GM18870 (cell line): ENCODE data around the gene METRN.

Source experiments
- ATAC-seq: cut with Tn5 transposase; IDR thresholded peaks from one replicate; pipeline ENCODE4 v1.9.1; 2021; ENCODE audit warnings: moderate library complexity; ENCODE audit not compliant: unreplicated experiment

The METRN gene

GRCh38 chr16:722835-723633, 8.1 kb downstream of the METRN start:
- ATAC-seq: no peak

GRCh38 chr16:723695-724094, 8.8 kb downstream of the METRN start:
- ATAC-seq: no peak

GRCh38 chr16:724188-725040, 9.5 kb downstream of the METRN start:
- no peak for ATAC-seq

GRCh38 chr16:725041-725376, 10.1 kb downstream of the METRN start:
- ATAC-seq: no peak

- ATAC-seq: no peak
Measured at GRCh38 chr16:725463-726187, 10.7 kb downstream of the METRN start.

- ATAC-seq: no peak
Measured at GRCh38 chr16:726188-726437, 11.2 kb downstream of the METRN start.

- ATAC-seq: no peak
Measured at GRCh38 chr16:726438-727290, 11.7 kb downstream of the METRN start, which contains the start of the genes CCDC78 and HAGHL. Gene CCDC78 (minus strand): TSS chr16:726443. CDS start chr16:726367, 76 bp downstream. Gene HAGHL (plus strand): TSS chr16:727106. CDS start chr16:727510, 404 bp downstream.

- ATAC-seq: no peak
Measured at GRCh38 chr16:727291-727977, 12.5 kb downstream of the METRN start.

GRCh38 chr16:728131-728889, 13.4 kb downstream of the METRN start:
- ATAC-seq: no peak

GRCh38 chr16:728890-729744, 14.2 kb downstream of the METRN start:
- no peak for ATAC-seq

GRCh38 chr16:729768-730665, 15.1 kb downstream of the METRN start:
- ATAC-seq: no peak

GRCh38 chr16:730666-731509, 16.0 kb downstream of the METRN start:
- ATAC-seq: no peak

GRCh38 chr16:732332-732731, 17.4 kb downstream of the METRN start:
- no peak for ATAC-seq

- ATAC-seq: no peak
Measured at GRCh38 chr16:732936-733335, 18.0 kb downstream of the METRN start.

- ATAC-seq: no peak
Measured at GRCh38 chr16:733382-734207, 18.7 kb downstream of the METRN start.
